Effector memory CD4-positive, alpha-beta T cell (primary cell): ENCODE data around the gene DNAJB4.
A peak's percentile ranks its signal among the peaks of the same experiment; 100 is the strongest.
"Not testable (repeated sequence)": the region's sequence is repeated elsewhere in the genome, so short reads cannot be mapped to it uniquely, and the experiment has no call there.

Experiments used
- DNase-seq, 3 donors: peaks; one replicate each; pipeline ENCODE4 v3.0.0-alpha.2; 2020
- H3K27ac ChIP-seq: 2 replicates; pipeline ENCODE4 v1.7.0; 2013; ENCODE audit warnings: mild to moderate bottlenecking, low read length, moderate library complexity; ENCODE audit not compliant: insufficient read depth, poor library complexity, severe bottlenecking
- H3K27me3 ChIP-seq: replicated peaks from 2 replicates; pipeline ENCODE4 v1.7.0; 2013; ENCODE audit warnings: mild to moderate bottlenecking, low read length; ENCODE audit not compliant: insufficient read depth, control insufficient read depth, poor library complexity, severe bottlenecking
- H3K36me3 ChIP-seq: 2 replicates; pipeline ENCODE4 v1.7.0; 2013; ENCODE audit warnings: mild to moderate bottlenecking, low read length, moderate library complexity; ENCODE audit not compliant: control insufficient read depth, insufficient read depth
- H3K4me1 ChIP-seq: 2 replicates; pipeline ENCODE4 v1.7.0; 2013; ENCODE audit warnings: low read length, mild to moderate bottlenecking; ENCODE audit not compliant: control insufficient read depth, insufficient read depth, poor library complexity, severe bottlenecking
- H3K4me3 ChIP-seq: 2 replicates; pipeline ENCODE4 v1.7.0; 2013; ENCODE audit warnings: low read length, low read depth, mild to moderate bottlenecking; ENCODE audit not compliant: insufficient read depth, poor library complexity, severe bottlenecking
- H3K9me3 ChIP-seq: 2 replicates; pipeline ENCODE4 v1.7.0; 2013; ENCODE audit warnings: mild to moderate bottlenecking, low read length, moderate library complexity; ENCODE audit not compliant: control insufficient read depth

DNAJB4 gene

GRCh38 chr1:77975907-77976306 is 28.8 kb upstream of the DNAJB4 start:
- peaks cover 8% of the 10 kb centered on the region for H3K36me3 ChIP-seq
- H3K27ac ChIP-seq = peak overlapping the region; percentile 99
- H3K4me1 ChIP-seq = peaks cover 29% of the 10 kb centered on the region
- no peak for DNase-seq
- H3K27me3 ChIP-seq = no peaks in the 10 kb centered on the region
- no peaks in the 10 kb centered on the region for H3K9me3 ChIP-seq
- H3K4me3 ChIP-seq = peak overlapping the region; percentile 75

- Histone ChIP-seq H3K9me3 (no peaks in the 10 kb centered on the region), H3K4me3 (peak overlapping the region; percentile 75), H3K27me3 (no peaks in the 10 kb centered on the region), H3K4me1 (peaks cover 29% of the 10 kb centered on the region), H3K27ac (peak overlapping the region; percentile 99), H3K36me3 (peaks cover 8% of the 10 kb centered on the region)
- DNase-seq = no peak
Measured at GRCh38 chr1:77976433-77977076, 28.2 kb upstream of the DNAJB4 start.

GRCh38 chr1:77977989-77978292 is 26.8 kb upstream of the DNAJB4 start:
- H3K27me3 ChIP-seq = no peaks in the 10 kb centered on the region
- H3K9me3 ChIP-seq = no peaks in the 10 kb centered on the region
- peak overlapping the region; percentile 75 for H3K4me3 ChIP-seq
- H3K27ac ChIP-seq = peak overlapping the region; percentile 99
- no peak for DNase-seq
- H3K4me1 ChIP-seq = peaks cover 26% of the 10 kb centered on the region
- H3K36me3 ChIP-seq = peaks cover 8% of the 10 kb centered on the region

- Histone ChIP-seq H3K36me3 (peaks cover 8% of the 10 kb centered on the region), H3K27ac (peak overlapping the region; percentile 99), H3K4me3 (peak overlapping the region; percentile 75), H3K27me3 (no peaks in the 10 kb centered on the region), H3K9me3 (no peaks in the 10 kb centered on the region), H3K4me1 (peaks cover 23% of the 10 kb centered on the region)
- peak; percentile 63 to 78 (median 68) for DNase-seq
Measured at GRCh38 chr1:77978293-77978968, 26.3 kb upstream of the DNAJB4 start.

GRCh38 chr1:77978969-77979876 is 25.5 kb upstream of the DNAJB4 start, which contains the start of gene FUBP1:
Gene FUBP1, minus strand, starts transcription at chr1:77979072. Its CDS starts 68 bp downstream, at chr1:77979004.
- Histone ChIP-seq H3K36me3 (peaks cover 8% of the 10 kb centered on the region), H3K4me3 (peak within 1 kb of the TSS; percentile 75), H3K27me3 (no peaks in the 10 kb centered on the region), H3K9me3 (no peaks in the 10 kb centered on the region), H3K4me1 (peaks cover 23% of the 10 kb centered on the region), H3K27ac (peak within 1 kb of the TSS; percentile 99)
- peak; percentile 91 to 95 (median 93) for DNase-seq

GRCh38 chr1:77983352-77983996 is 21.3 kb upstream of the DNAJB4 start:
- H3K27me3 ChIP-seq, DNase-seq, H3K4me1 ChIP-seq, H3K9me3 ChIP-seq, H3K36me3 ChIP-seq, H3K4me3 ChIP-seq, H3K27ac ChIP-seq: not testable (repeated sequence)

GRCh38 chr1:77983997-77984355 is 20.8 kb upstream of the DNAJB4 start:
- H3K4me1 ChIP-seq = no peaks in the 10 kb centered on the region
- no peak overlapping the region for H3K4me3 ChIP-seq
- no peaks in the 10 kb centered on the region for H3K27me3 ChIP-seq
- no peak for DNase-seq
- no peaks in the 10 kb centered on the region for H3K9me3 ChIP-seq
- no peak overlapping the region for H3K27ac ChIP-seq
- H3K36me3 ChIP-seq = no peaks in the 10 kb centered on the region

GRCh38 chr1:77984629-77985028 is 20.1 kb upstream of the DNAJB4 start:
- no peak overlapping the region for H3K27ac ChIP-seq
- no peaks in the 10 kb centered on the region for H3K36me3 ChIP-seq
- H3K27me3 ChIP-seq = no peaks in the 10 kb centered on the region
- H3K4me3 ChIP-seq = no peak overlapping the region
- no peak for DNase-seq
- H3K4me1 ChIP-seq = no peaks in the 10 kb centered on the region
- no peaks in the 10 kb centered on the region for H3K9me3 ChIP-seq

GRCh38 chr1:77986810-77987209 is 17.9 kb upstream of the DNAJB4 start:
- H3K9me3 ChIP-seq = no peaks in the 10 kb centered on the region
- DNase-seq = no peak
- H3K4me1 ChIP-seq = no peaks in the 10 kb centered on the region
- no peak overlapping the region for H3K27ac ChIP-seq
- no peak overlapping the region for H3K4me3 ChIP-seq
- no peaks in the 10 kb centered on the region for H3K36me3 ChIP-seq
- H3K27me3 ChIP-seq = no peaks in the 10 kb centered on the region
